NCI-H69 (cell line): ENCODE measurements around the gene UMPS.
A peak's percentile ranks its signal among the peaks of the same experiment; 100 is the strongest.

Experiments
- DNase-seq: peaks from one replicate; lab custom pipeline; 2025; lab: John Stamatoyannopoulos, UW

The UMPS gene

DNA sequence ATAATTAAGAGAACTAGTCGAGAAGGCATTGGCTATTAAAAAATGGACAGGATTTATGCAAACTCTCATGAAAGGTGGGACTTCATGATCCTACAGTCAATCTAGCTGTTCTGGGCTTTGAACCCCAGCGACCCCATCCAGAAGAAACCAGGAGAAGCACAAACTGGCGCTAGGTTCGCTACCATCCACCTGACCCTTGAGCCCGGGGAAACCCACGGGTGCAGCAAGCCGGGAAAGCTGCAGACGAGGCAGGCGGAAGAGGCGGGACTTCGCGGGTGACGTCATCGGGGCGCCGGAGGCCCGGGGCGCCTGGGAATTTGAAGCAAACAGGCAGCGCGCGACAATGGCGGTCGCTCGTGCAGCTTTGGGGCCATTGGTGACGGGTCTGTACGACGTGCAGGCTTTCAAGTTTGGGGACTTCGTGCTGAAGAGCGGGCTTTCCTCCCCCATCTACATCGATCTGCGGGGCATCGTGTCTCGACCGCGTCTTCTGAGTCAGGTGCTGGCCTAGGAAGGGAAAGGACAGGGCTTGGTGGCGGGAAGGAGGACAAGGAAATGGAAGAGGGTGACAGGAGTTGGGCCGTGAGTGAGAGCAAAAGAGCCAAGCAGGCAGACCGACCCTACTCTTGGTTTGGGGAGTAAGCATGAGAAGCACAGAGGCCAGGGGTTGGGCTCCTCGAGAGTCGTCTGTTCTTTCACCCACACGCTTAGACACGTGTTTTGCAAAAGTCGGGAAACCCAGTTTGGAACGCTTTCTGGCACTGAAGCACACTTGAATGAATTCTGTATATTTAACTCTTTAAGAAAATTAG, at the start of gene UMPS:
UMPS (plus strand) TSS at position 324 of the 812 bp plus-strand sequence; CDS start at position 344, 20 bp downstream.
- peak; percentile 87 for DNase-seq

GRCh38 chr3:124680521-124680920, 49.7 kb upstream of the UMPS start:
- DNase-seq, result peak; percentile 36

GRCh38 chr3:124682263-124682662, 48.0 kb upstream of the UMPS start:
- no peak for DNase-seq

DNA sequence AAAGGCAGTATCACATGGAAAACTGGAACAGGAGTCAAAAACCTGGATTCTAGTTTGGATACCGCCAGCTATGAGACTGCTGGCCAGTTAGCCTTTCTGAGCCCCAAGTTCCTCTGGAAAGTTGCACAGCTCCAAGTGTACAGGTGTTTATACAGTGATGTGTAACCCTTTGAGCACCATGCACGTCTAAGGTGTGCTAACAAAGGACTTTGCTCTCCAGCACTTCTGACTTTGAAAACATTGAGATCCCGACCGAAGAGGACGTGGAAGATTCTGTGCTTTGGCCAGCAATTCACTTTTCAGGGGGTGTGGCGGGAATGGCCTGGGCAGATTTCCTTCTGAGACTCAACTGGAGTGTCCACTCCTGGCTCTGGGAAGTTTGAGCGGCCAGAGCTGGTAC, 45.8 kb upstream of the UMPS start:
- no peak for DNase-seq

DNA sequence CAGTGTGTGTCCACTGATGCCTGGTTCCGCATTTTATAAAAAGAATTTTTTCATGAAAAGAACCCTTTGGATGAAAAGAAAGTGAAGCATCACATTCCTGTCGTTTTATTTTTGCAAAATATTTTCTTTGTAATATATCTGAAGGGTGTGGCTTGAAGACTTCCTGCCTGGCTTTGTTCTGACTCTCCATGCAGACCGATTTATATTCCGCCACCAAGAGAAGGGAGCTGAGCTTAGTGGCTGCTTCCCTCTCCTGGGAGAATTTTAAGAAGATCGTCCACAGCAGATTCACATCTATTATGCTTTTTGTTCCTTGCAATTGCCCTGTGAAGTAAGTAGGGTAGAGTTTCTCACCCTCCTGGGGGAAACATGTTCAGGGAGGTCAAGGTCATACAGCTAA, 45.2 kb upstream of the UMPS start:
- no peak for DNase-seq

- no peak for DNase-seq
Observed at GRCh38 chr3:124685481-124685880, 44.8 kb upstream of the UMPS start.

DNA sequence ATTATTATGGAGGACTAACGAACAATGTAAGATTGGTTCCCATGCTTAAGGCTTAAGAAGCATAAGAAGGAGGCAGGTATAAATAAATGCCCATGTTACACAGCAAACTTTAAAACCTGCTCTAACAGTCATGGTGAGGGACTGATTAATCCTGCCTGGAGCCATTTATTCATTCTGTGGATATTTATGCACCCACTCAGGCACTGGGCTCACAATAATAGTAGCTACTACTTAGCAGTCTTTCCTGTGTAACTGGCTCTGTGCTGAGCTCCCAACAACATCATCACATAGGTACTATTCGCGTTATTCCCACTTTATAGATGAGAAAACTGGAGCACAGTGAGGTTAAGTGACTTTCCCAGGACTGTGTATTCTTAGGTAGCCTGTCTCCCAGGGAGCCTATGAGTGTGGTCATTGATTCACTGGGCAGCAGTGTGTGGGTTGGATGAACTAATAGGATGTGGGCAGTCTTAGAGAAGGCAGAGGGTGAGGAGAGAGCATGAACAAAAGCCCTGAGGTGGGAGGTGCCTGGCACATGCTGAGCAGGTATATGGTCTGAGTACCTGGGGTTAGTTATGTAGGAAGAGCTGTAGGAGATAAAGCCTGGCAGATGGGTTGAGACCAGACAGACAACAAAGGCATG, 44.1 kb upstream of the UMPS start:
- DNase-seq, result no peak

GRCh38 chr3:124688581-124689454, 41.4 kb upstream of the UMPS start:
- peak; percentile 60 for DNase-seq

DNA sequence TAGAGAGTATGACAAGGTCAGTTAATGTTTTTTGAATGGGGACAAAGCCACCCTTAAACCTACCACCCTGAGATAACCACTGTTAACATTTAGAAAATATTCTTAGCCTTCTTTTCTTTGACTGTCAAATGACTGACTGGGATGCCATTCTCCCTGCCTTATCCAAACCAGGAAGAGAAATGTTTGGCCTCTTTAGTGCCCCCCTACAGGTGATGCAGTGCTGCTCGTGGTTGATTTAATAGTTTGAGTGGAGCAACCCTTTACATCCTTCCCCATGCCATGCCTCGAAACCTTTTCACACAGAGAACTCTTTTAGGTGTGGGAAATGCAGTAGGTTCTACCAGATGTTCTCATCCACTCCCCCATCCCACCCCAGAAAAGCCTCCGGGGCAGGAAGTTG, 38.7 kb upstream of the UMPS start:
- no peak for DNase-seq

DNA sequence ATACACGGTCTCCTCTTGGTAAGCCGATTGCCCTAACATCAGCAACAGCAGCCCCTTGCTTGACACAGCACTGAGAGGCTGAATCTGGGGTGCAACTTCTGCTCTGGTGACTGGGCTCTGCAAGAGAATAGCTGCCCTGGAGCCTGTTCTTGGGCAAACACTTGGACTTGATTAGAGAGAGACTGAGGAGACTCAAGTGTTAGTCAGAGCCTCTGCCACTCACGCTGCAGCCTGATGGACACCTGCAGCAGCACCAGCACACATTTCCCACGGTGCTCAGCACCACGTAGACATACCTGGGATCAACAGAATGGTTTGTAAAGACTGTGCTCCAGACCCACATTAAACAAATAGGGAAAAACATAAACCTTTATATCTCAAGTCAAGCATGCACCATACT, 35.8 kb upstream of the UMPS start:
- DNase-seq, result no peak

DNA sequence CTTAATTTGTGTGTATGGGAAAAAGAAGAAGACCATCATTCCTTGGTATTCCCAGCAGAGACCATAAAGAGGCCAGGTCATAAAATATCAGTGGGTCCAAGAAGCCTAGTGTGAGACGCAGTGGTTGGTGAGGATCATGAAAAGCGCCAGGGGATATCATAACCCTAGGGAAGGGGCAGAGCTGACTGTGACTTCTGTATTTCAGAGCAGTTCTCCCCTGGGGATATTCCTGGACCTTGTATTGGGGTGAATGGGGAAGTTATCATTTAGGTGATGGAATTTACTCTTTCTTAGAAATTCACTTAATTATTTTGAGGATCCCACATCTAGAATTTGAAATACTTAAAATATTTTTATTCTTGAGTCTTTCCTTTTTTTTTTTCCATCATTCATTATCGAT, 34.9 kb upstream of the UMPS start:
- no peak for DNase-seq

- DNase-seq, result no peak
Observed at GRCh38 chr3:124696006-124696405, 34.2 kb upstream of the UMPS start.

GRCh38 chr3:124697302-124697701, 33.0 kb upstream of the UMPS start:
- no peak for DNase-seq

DNA sequence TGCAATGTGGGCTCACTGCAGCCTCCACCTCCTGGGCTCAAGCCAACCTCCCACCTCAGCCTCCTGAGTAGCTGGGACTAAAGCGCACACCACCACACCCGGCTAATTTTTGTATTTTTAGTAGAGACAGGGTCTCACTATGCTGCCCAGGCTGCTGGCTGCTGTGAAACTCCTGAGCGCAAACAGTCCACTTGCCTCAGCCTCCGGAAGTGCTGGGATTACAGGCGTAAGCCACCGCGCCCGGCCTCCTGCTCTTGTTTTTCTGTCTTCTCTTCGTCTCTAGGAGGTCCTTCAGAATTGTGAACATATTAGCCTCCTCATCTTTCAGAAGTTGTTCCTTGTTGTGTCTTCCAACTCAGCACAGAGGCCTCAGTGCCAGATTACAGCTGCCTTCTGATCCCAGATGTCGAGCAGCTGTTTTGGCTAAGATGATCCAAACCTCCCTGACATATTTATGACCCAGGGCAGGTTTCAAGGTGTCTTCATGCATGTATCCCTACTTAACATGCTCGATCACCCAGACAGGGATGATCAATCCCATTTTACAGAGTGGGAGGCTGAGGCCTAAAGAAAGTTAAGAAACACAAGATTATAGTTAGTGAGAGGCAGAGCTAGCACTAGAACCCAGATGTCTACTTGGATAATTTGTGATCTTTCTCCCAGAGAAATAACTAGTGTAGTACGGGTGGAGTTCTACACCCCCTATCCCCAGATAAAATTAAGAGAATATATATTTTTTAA, 32.1 kb upstream of the UMPS start:
- no peak for DNase-seq

DNA sequence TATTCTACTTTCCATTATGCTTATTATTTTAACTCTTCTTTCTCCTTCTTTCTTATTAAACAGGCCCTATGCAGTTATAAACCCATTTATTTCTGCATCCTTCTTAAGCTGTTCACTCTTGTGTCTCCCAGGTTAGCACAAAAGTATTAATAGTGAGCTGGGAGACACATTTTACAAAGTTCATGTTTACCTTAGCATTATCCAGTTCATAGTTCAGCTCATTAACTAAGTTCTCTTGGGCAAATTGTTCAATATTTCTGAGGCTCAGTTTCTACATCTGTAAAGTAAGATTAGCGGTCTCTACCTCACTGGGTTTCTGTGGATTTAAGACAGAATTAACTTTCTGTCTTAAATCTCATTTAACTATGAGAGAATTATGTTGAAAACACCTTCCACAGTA, 31.2 kb upstream of the UMPS start:
- no peak for DNase-seq

GRCh38 chr3:124699686-124700396, 30.4 kb upstream of the UMPS start:
- DNase-seq, result no peak

DNA sequence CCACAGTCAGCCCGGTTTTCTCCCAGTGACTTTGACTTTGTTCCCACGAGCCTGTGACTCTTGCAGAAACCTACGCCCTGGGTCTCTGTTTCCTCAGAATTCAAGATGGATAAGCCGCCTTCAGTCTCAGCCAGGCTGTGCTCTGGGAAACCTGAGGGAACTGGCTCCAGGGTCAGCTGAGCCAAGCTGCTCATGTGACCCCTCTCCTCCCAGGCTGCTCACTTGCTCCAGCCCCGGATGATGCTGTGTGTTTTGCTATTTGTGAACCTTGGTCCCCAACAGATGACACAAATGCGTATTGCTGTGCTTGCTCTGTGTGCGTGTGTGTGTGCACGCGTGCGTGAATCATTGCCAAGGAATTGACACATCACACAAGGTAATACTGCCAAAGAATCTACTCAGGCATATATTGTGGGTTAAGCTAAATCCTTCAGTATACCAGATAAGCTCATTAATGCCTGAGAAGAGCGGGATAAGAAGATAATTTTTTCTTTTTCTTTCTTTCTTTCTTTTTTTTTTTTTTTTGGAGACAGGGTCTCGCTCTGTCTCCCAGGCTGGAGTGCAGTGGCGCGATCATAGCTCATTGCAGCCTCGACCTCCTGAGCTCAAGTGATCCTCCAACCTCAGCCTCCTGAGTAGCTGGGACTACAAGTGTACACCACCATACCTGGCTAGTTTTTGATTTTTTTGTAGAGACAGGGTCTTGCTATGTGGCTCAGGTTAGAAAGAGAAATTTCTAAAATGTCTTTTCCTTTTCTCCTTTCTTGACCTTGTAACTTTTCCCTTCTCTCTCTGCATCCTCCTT, 29.2 kb upstream of the UMPS start:
- DNase-seq, result no peak

DNA sequence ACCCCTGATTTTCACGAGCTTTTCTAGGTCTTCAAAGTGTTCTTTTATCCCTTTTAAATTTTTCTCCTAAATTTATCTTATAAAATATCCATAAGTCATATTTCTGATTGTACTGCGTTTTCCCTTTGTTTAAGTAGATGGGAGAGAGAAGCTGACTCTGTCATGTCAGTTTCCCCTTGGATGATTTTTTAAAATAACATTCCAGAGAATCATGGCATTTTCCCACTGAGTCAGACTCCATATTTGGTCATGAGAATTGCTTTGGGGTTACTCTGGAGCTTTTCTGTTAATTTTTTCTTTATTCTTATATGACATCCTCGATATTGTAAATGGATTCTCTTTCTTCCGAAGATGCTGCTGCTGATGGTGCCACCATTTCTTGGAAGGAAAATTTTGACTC, 28.6 kb upstream of the UMPS start:
- DNase-seq, result no peak

GRCh38 chr3:124702950-124703349, 27.3 kb upstream of the UMPS start:
- no peak for DNase-seq

- DNase-seq, result no peak
Observed at GRCh38 chr3:124705552-124705951, 24.7 kb upstream of the UMPS start.
